Ureter (tissue), 1 donor: ENCODE results near the gene C1QTNF7. TPM values are rescaled to one million over a fixed set of nuclear protein-coding genes. Genes with fewer than 3 reads are reported as not detected.
A peak's percentile ranks its signal among the peaks of the same experiment; 100 is the strongest.

Experiments
- DNase-seq: peaks from one replicate; pipeline ENCODE4 v3.0.0-alpha.2; 2020; ENCODE audit warnings: low spot score
- total RNA-seq: library from RNA; stranded (reverse); gene quantifications from one replicate; pipeline ENCODE4 v1.2.4, GENCODE V29; 2023
- donor health status: DM: yes; HTN: yes; CAD: no.

C1QTNF7 gene, protein sequence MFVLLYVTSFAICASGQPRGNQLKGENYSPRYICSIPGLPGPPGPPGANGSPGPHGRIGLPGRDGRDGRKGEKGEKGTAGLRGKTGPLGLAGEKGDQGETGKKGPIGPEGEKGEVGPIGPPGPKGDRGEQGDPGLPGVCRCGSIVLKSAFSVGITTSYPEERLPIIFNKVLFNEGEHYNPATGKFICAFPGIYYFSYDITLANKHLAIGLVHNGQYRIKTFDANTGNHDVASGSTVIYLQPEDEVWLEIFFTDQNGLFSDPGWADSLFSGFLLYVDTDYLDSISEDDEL
- total RNA-seq, result 4.3 TPM

DNA sequence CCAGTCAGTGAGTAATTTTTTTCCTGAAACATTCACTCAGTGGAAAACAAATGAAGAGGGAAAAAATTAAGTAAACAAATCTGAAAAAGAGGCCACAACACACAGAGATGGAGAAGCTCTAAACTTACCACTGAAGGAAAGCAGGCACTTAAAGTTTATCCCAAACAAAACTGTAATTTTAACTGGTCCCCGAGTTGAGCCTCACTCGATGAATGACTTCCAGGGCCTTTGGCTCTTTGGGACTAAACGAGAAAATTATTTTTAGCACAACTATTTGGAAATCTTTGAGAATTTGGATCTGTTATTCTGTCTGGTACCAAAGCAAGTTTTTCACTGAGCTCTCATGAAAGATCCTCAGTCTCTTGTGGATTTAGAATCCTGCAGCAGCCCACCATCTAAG is at the start of gene C1QTNF7:
TSS of gene C1QTNF7 (plus strand) at position 333 of the 400 bp plus-strand sequence. CDS start 7,711 bp downstream, outside the sequence.
- no peak for DNase-seq

DNA sequence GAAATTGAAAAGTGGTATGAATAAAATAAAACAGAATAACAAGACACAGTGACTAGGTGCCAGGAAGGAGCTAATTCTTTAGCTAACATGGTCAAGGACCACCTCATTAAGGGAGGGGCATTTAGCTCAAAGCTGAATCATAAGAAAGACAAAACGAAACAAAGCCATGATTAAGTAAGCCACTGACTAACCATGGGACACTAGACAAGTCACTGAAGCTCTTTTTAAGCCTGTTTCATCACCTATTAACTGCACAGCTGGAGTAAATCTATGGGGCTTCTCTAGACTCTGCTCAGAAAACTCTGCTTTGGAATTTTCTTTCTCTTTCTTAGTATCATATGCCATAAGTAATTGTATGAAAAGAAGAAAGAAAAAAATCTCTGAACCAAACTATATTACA is 49.8 kb upstream of the C1QTNF7 start:
- no peak for DNase-seq

DNA sequence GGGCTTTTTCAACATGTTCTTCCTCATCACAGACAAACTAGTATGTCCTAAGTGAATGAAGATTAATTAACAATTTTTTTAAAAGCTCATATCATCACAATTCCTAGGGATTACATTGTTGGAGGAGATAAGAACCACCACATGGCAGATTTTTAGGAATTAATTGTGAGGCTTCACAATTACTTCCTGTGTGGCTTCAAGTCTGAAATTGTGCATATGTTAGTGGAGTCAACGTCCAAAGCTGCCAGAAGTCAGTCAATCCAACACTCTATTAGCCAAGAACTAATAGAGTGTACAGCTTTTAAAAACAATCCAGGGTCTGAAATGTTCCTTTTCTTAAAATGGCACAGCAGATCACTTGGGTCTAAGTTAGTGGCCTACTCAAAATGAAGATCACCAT is 49.3 kb upstream of the C1QTNF7 start:
- DNase-seq, result no peak

DNA sequence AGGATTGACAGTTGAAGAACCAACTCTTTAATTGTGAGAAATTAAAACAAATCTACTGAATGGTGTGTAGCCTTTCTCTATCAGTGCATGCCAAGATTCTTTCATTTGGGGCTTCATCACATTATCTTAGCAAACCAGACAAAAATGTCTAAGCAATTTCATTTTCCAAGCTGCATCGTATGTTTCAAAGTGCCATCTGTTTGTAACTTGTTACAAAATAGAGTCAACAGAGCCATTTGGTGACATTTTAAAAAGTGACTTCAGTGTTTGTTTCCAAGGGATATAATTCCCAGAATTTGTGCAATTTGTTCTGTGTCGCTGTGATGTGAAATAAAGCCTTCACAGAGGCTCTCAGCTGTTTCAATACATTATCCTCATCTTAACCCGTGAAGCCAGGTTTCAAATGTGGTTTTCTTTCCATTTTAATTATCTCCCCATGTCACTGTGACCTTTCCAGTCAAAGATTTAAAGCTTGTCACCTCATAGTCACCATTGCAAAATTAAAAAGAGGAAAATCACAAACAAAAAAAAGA is 46.0 kb upstream of the C1QTNF7 start:
- no peak for DNase-seq

DNA sequence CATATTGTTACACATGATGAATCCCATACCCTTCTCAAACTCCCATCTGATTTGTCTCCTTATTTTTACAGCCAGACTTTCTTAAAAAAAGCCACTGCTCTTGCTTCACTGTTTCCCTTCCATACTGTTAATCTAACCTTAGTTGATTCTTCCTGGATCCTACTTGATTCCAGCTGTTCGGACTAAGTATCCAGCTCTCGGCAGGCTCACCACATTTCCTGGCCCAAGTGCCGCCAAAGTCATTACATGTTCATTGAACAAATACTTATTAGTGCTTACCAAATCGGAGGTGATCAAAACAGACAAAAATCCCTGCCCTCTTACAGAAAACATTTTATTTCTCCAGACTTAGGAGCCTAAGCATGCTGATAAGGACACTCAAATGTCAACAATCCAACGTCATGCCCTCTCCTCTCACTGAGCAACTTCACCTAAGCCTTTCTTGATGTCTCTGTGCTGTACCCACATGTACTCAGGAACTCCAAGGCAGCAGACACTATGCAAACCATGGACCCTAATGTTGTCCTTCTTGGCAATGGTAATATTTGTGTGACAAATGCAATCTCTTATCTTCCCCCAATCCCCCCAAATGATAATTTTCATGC is 45.1 kb upstream of the C1QTNF7 start:
- DNase-seq, result no peak

DNA sequence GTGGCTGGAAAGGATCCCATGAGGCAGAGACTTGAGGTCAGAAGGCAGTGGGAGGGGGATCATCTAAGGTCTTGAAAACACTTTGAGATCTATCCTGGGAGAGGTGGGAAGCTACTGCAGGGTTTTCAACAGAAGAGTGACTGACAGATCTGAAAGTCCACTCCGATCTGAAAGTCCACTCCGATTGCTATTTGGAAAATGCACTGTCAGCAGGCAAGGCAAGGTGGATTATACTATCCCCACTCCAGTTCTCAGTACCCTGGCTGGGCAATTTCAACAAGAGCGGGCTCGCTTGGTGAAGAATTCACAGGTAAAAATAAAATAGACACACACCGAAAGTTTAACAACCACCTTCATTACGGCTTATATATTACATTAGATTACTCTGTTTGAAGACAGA is 42.3 kb upstream of the C1QTNF7 start:
- DNase-seq, result no peak

DNA sequence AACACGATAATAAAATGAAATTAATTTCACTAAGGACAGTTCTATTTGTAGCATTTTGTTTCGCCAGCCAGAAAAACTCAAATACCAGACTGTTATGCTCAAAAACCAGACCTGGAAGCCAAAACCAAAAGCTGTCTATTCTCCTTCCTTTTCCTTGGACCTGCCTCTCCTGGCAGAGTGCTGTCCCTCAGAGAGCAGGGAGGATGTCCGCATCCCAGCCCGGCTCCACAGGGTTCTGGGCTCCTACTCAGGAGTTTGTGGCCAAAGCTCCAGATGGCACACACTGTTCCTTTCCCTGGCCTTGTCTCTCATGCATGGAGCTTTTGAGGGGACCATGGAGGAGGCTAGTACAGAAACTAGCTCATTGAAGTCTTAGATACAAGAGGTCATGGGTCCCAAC is 41.9 kb upstream of the C1QTNF7 start:
- no peak for DNase-seq

DNA sequence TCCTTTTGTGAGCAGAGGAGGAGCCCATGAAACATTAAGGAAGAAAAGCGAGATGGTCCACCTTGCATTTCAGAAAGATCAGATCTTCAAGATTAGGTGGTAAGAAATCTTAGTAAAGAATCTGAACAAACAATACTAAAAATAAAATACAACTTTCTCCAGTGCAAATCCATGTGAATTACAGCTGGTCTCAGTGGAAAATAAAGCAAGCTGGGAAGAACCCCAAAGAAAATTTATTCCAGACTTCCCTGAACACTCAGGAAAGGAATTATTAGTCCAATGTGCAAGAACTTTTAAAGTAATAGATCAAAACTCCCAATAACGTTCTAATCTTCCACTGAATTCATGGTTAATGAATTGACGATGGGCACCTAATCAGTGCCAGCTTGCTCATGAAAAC is 37.3 kb upstream of the C1QTNF7 start:
- DNase-seq, result no peak

DNA sequence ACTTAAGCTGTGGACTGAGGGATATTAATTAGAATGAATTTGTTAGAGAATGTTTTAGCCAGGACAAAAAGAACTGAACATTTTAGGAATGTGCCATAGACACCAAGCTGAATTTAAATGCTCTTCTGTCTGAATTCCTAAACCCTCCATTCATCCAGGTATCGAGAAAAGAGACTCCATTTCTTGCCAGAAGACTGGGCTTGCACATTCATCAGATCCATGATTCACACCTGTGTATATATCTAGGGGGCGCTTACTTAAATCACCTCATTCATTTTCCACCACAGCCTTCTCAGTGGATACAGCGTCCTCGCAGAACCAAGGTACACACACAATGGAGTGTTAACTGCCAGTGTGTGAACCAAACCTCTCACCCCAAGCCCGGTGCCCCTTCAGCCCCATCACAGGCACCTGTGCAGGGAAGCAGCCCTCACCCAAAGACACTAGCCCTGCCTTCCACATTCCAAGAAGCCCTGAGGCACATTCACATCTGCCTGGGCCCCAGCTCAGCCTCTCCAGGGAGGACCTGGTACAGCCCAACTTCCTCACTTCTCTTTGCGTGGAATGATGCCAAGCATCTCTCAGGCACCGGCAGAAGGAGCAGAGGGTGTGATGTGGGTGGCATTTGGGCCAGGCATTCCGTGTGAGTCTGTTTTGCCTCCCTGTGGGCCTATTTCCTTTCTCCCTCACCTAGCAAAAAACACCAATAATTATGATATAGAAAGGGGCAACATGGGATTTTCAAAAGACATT is 35.6 kb upstream of the C1QTNF7 start:
- DNase-seq, result no peak

DNA sequence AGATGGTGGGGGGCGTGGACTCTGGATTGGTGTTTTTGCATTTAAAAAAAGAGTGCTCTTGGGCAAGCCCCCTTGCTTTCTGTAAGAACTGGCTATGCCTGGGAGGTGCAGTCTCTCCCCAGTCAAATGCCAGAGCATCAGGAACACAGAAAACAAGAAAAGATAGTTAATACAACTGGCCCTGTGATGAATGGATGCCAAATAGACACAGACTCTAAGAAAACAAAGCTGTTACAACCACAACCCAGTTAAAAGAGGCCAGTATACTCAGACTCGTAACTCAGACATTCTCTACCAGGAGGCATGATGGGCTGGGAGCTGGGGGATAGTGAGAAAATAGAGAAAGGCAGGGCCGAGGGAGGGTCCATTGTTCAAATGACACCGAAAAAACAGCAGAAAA is 32.5 kb upstream of the C1QTNF7 start:
- DNase-seq, result no peak

DNA sequence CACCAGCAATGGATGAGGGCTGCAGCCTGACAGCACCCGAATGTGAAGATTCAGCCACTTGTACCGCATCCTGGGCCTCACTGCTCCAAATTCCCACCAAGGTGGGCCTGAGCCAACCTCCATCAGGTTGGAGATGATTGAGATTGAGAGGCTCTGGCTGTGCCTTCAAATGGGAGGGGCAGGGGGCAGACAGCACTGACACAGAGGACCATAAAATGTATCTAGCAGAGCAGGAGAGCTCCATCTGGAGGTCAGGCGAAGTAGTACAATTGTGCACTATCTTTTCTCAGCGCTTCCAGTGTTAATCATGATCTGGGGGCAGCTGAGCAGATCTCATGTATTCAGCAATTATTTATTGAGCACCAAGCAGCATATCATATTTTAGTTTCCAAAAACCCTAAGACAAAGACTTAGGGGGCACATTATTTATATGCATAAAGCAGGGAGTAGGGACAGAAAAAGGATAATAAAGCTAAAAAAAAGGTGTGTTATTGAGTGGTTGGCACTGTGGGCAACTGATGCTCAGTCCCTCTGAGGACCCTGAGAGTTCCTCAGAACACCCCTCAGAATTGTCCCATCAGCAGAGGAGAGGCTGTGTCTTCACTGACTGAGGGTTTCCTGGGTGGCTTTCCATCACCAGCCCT is 31.6 kb upstream of the C1QTNF7 start:
- no peak for DNase-seq

DNA sequence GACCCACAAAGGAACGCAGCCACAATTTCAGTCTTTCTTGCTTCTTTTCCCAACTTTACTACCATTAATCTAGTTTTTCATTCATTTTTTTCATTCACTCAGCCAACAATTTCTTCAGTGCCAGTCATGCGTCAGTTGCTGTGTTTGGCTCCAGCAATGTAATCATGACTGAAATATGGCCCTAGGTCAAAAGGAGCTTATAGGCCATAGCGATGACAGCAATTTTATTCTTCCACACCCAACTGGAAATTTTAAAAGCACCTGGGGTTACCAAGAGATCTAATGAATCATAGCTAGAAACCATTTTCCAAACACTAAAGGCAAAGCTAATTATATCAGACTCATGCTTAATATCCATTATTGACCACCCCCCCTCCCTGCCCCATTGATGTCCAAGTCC is 29.8 kb upstream of the C1QTNF7 start:
- DNase-seq, result no peak

DNA sequence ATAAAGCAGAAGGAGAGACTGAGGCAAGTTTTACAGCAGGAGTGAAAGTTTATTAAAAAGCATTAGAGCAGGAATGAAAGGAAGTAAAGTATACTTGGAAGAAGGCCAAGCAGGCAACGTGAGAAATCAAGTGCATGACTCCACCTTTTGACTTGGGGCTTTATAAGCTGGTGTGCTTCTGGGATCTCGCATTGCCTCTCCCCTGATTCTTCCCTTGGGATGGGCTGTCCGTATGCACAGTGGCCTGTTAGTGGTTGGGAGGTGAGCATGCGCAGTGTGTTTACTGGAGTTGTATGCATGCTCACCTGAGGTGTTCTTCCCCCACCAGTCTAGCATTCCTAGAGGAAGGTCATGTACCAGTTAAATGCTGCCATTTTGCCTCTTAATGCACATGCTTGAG is 29.1 kb upstream of the C1QTNF7 start:
- DNase-seq, result no peak

DNA sequence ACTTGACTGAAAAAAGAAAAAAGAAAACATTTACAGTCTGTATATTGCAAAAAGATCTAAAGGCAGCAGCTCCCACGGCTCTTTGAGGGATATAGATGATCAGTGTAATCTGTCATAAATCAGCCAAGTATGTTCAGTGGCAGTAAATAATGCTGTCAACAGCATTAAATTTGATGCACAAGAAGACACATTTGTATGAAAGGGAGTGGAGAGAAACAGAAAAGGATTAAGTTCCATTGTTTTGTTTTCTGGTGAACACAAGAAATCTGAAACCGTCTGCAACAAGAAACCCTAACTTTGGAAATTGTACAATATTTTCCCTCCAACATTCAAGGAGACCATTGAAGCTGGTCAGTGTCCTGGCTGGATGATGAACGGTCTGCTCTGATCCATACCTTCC is 27.6 kb upstream of the C1QTNF7 start:
- DNase-seq, result no peak

DNA sequence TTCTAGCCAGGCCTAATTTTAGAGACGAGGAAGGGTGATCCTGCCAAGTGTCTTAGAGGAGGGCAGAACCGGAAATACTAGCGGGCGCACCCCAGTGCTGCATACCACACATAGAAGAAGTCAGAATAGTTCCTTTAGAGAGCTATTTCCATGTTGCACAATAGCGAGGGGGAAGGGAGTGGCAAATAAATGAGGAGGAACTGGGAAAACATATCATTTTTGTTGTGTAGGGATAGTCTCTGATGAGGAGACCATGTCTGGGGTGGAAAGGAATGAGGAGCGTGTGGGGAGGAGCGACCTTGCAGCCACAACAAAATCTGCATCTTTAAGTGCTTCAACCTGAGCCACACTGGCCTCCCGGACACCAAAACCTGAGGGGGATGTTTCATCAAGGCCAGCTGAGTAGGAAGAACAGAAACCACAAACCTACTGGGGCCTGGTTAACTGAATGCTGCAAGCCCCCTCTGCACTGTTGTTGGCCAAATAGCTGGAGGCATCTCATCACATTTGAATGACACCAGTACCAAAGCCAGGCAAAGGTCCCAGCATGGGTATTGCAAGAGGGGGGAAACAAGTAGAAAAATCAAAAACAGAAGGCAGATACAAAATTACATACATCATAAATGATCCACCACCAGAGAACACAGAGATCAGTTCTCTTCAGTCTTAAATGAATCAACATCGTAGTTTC is 26.7 kb upstream of the C1QTNF7 start:
- peak; percentile 65 for DNase-seq

DNA sequence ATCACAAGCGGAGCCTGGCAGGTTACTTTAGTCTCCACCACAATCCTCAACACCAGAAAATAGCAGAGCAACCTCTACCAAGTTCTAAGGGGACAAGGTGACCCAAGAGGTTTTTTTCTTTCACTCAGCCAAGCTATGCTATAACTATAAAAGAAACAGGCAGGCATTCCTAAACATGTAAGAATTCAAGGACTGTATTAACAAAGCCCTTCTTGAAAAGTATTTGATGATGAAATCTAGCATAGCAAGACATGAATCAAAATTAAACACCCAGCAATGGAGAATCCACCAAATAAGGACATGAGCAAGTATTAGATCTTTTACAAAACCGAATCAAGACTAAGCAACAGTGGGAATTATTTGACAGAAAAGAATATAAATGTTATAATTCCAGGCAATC is 25.7 kb upstream of the C1QTNF7 start:
- no peak for DNase-seq

DNA sequence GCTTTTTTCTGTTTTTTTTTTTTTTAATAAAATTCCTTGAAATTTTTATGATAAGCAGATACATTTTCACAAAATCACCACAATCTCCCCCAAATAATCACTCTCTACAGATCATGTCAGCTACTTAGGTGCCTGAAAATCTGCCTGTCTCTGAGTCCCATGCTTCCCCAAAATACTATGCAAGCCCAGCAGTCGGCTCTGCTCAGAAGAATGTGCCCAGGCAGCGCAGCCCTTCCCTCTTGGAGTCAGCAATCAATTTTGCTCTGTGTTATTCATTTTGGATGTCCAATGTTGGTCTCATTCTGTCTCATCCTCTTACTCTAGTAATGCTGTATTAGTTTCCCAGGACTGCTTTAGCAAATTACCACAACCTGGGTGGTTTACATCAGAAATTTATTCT is 24.9 kb upstream of the C1QTNF7 start:
- DNase-seq, result no peak

DNA sequence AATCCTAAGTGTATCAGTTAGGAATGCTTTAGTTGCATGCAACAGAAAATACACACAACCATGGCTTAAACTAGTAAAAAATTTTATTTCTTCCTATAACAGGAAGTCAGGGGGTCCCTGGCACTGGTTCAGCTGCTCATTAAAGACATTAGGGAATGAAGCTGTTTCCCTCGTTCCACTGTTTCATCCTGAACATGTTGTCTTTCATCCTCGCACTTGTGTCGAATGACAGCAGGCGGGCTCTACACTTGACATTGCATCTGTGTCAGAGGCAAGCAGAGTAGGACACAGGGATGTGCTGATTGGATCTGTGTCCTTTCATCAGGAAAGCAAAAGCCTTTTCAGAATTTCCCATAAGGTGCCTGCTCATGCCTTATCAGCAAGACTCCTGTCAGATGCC is 22.8 kb upstream of the C1QTNF7 start:
- DNase-seq, result no peak

DNA sequence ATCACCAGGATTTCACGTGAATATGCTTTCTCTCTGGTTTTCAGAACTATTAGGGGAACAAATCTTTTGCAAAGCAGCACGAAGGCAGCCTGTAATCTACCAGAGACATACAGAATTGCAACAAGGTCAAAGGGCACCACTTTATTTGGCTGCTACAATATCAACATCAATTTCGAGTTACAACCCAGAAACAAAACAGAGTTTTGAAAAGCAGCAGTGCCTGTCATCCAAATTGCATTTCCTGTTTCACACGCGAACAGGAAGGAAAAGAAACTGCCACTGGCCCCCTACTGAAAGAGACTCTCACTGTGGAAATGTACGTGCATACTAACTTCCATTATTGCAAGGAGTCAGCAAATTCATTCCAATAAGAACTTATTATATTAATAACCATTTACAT is 17.1 kb upstream of the C1QTNF7 start:
- DNase-seq, result no peak

DNA sequence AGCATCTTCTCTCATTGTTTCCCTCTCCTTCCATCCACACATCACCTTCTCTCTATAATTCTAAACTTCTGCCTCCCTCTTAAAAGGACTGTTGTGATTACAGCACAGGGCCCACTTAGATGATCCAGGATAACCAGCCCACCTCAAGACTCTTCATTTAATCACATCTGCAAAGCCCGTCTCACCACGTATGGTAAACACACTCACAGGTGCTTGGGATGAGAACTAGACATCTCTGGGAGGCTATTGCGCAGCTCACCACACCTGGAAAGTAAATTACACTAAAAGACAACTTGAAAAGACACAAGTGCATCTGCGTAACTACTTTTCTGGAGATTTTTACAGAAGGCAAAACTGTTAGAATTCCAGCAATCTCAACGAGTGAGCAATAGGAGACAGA is 15.4 kb upstream of the C1QTNF7 start:
- no peak for DNase-seq

DNA sequence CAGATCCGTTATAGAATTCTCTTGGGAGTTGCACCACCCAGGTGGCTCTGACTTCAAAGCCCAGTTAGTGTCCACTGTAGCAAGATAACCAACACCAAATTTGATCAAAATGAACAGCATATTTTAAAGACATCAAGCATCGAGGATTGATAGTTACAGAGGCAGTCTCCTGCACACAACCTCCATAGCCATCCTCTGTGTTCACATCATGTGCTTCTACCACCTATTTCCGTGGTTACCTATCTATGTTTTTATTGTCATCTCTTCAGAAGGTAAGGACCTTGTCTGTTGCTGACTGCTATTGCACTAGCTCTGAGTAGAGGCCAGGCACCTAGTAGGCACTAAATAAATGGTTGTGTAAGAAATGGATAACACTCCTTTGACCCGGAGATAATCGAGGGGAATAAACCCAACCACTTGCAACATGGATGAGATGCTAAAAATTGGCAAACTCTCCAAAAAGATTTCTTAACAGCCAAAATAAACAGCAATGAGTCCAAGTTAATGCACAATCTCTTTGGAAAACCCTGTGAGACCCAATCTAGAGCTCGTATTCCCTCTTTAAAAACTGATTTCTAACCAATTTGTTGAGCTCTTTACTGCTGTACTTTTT is 14.7 kb upstream of the C1QTNF7 start:
- DNase-seq, result no peak
